ENCODE results near the gene TBATA.

The TBATA gene

GRCh38 chr10:70803775-70804420 lies 18.7 kb upstream of the TBATA start:
- H3K4me3 ChIP-seq (ENCODE audit: control insufficient read depth, low read depth, low read length) = no peak overlapping the region
- no peak for TF ChIP-seq CTCF (conservative IDR thresholded peaks at IDR 0.05; ENCODE audit: control insufficient read depth, insufficient read depth, low read depth, low read length)
- DNase-seq (ENCODE audit: low read depth) = no peak

- no peak for DNase-seq (ENCODE audit: low read depth)
- no peak for TF ChIP-seq CTCF (conservative IDR thresholded peaks at IDR 0.05; ENCODE audit: control insufficient read depth, insufficient read depth, low read depth, low read length)
- H3K4me3 ChIP-seq (ENCODE audit: control insufficient read depth, low read depth, low read length) = no peak overlapping the region
These were observed 16.7 kb upstream of the TBATA start for GRCh38 chr10:70801854-70802253.

- no peak overlapping the region for H3K4me3 ChIP-seq (ENCODE audit: control insufficient read depth, low read depth, low read length)
- TF ChIP-seq CTCF (conservative IDR thresholded peaks at IDR 0.05; ENCODE audit: control insufficient read depth, insufficient read depth, low read depth, low read length) = no peak
- no peak for DNase-seq (ENCODE audit: low read depth)
These were observed 13.9 kb upstream of the TBATA start for GRCh38 chr10:70799124-70799523.

- H3K4me3 ChIP-seq (ENCODE audit: control insufficient read depth, low read depth, low read length) = no peak overlapping the region
- no peak for TF ChIP-seq CTCF (conservative IDR thresholded peaks at IDR 0.05; ENCODE audit: control insufficient read depth, insufficient read depth, low read depth, low read length)
- DNase-seq (ENCODE audit: low read depth) = no peak
These were observed 12.7 kb upstream of the TBATA start for GRCh38 chr10:70797840-70798239.

GRCh38 chr10:70795613-70796012 lies 10.4 kb upstream of the TBATA start:
- no peak for DNase-seq (ENCODE audit: low read depth)
- no peak overlapping the region for H3K4me3 ChIP-seq (ENCODE audit: control insufficient read depth, low read depth, low read length)

GRCh38 chr10:70791386-70792039 lies 6.3 kb upstream of the TBATA start:
- no peak for TF ChIP-seq CTCF (conservative IDR thresholded peaks at IDR 0.05; ENCODE audit: control insufficient read depth, insufficient read depth, low read depth, low read length)
- no peak for DNase-seq (ENCODE audit: low read depth)
- no peak overlapping the region for H3K4me3 ChIP-seq (ENCODE audit: control insufficient read depth, low read depth, low read length)

More at GRCh38 chr10:70795613-70796012, 10.4 kb upstream of the TBATA start:
- TF ChIP-seq CTCF (conservative IDR thresholded peaks at IDR 0.05; ENCODE audit: control insufficient read depth, insufficient read depth, low read depth, low read length) = no peak

All from fibroblast of mammary gland (primary cell).